DMS79 treated with DMSO at 0.1 percent for 48 hours (cell line): ENCODE results near the gene GTF3C5.
"Not testable (repeated sequence)": the region's sequence is repeated elsewhere in the genome, so short reads cannot be mapped to it uniquely, and the experiment has no call there.

ENCODE experiments used
- DNase-seq: peaks from one replicate; lab custom pipeline; 2025; lab: John Stamatoyannopoulos, UW

Gene GTF3C5

DNA sequence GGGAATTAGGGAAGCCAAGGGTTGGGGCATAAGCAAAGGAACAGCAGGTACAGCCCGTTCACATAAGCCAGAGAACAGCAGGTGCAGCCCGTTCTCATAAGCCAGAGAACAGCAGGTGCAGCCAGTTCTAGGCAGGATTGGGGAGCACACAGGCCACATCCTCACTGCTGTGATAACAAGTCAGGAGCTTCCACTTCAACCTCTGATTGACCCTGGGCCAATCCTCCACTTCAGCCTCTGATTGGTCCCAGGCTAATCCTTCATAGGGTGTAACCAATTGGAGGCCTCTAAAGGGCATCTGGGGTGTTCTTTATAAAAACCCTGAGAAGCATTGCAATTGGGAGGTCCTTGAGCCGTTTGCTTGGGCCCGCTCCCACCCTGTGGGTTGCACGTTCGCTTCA, 58.5 kb downstream of the GTF3C5 start:
- DNase-seq, result peak; percentile 48

DNA sequence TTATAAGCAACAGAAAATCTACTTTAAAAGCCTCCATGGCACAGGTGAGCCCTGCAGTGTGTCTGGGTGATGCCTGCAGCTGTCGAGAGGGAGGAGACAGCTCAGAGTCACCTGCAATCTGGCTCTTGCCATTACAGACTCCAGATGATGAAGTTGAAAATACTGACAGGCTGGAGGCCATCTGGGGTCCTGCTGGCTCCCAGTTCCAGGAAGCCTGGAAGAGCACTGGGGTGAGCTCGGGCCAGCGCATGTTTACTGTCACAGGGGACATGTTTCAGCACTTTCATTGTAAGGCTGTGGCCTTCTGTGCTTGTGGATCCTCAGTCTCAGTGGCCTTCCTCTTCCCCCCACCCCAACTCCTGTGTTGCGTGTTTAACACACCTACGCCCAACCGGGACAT, 59.4 kb downstream of the GTF3C5 start:
- no peak for DNase-seq

DNA sequence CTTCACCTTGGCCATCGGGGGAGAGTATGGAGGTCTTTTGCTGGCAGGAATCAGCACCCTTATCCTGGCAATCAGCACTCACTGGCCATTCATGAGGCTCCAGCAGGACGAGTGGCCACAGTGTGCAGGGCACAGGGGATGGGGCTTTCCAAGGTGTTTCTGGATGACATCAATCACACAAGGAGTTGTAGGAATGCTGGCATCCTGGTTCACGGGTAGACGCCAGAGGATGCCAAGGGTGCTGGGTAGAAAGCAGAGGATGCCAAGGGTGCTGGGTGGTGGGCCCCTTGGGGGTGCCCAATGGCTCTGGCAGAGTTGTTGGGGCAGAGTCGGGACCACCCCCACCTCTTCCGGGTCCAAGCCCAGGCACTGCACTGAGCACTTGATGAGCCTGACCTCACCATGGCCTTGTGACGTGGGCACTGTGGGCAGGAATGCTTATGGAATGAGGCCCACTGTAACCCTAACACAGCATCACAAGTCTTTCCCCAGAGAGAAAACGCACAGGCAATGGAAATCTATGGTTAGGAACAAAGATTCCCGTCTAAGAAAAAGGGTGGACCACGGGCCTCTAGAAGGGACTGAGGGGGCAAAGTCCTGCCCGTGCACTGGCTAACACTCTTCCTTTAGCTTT, 60.1 kb downstream of the GTF3C5 start:
- no peak for DNase-seq

DNA sequence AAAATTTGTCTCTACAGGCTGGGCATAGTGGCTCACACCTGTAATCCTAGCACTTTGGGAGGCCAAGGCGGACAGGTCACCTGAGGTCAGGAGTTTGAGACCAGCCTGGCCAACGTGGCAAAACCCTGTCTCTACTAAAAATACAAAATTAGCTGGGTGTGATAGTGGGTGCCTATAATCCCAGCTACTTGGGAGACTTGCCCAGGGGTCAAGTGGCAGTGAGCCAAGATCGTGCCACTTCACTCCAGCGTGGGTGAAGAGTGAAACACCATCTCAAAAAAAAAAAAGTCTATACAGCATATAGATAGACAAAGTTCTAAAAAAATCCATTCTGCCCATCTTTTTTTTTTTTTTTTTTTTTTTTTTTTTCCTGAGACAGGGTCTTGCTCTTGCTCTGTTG, 63.6 kb downstream of the GTF3C5 start:
- not testable (repeated sequence) for DNase-seq

DNA sequence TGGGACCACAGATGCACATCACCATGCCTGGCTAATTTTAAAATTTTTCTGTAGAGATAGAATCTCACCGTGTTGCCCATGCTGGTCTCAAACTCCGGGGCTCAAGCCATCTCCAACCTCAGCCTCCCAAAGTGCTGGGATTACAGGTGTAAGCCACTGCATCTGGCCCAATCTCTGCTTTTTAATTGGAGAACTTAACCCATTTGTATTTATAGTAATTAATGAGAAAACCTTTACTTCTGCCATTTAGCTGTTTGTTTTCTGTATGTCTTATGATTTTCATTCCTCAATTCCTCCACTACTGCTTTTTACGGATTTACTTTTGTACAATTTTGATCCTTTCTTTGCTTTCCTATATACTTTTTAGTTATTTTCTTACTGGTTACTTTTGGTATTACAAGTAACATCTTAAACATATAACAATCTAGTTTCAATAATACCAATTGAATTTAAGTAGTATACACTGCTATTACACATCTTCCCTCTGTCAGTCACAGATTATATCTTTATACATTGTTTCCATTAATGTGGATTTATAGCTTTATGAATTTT, 64.1 kb downstream of the GTF3C5 start:
- DNase-seq, result no peak

DNA sequence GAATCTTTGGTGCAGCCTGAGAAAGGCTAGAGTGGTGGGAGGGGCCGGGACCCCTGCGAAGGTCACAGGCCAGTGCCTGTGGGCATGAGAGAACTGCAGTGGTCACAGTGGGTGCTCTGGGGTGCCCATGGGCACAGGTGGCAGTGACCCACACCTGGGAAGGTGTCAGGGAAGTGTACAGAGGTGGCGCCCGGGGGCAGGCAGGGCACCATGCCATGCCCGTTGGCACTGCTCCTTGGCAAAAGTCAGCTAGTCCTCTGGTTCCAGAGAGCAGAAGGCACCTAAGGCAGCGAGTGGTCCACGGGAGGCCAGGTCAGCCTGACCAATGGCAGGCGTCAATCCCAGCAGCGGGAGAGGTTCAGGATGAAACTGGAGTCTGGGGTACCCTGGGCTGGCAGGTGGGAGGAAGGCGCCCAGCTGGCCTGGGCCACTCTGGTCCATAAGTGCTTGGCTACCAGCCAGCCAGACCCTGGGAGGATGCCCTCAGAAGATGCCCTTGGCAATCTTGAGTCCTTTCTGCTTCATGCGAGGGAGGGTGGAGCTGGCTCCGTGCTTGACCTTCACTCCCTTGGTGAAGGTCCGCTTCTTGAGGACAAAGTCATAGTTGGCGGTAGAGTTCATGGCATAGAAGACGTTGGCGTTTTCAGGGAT, 67.4 kb downstream of the GTF3C5 start:
- no peak for DNase-seq

DNA sequence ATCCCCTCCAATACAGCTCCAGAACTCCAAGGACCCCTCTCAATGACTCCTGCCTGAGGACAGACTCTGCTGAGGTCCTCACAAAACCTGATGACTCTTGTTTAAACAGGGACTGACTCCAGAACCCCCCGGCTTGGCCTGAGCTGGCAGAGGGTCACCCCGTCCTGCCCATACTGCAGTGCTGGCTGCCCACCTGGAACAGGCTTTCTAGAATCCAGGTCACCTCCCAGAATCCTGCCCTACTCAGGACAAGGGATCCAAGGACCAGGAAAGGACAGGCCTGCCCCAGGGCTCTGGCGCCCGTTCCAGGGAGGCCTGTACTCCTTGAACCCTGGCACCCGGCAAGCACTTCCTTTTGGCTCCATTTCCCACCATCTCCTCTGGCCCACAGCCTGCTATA, 68.1 kb downstream of the GTF3C5 start:
- DNase-seq, result no peak

DNA sequence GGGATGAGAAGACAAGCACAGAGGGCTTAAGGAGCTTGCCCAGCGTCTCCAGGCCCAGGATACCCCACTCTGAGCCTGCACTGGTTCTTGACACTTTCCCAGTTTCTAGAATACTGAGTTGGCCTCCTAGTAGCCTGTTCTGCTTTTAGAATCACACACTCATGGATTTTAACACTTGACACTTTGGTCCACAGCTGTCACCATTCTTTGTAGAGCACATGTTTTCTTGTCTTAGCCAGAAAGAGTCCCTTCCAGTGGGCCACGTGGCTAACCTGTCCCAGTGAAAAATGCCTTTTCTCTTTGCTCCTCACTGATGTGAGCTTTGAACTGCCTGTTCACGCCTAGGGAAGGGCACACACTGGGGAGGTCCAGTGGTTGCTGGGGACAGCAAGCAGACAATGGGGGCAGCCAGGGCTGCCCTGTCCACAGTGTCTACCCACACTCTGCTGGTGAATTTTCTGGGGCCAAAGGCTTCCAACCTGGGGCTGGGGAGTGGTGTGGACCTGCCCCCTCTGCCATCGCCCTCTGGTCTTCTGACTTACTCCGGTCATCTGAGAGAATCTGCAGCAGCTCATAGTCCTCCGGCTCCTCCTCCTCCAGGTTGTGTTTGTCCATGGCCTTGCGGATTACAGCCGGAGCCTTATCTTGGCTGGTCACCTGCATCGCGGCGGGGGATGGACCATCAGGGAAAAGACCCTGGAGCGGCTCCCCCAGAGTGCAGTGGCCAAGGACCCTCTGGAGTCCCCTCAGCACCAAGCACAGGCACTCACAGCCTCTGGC, 69.1 kb downstream of the GTF3C5 start:
- DNase-seq, result no peak

DNA sequence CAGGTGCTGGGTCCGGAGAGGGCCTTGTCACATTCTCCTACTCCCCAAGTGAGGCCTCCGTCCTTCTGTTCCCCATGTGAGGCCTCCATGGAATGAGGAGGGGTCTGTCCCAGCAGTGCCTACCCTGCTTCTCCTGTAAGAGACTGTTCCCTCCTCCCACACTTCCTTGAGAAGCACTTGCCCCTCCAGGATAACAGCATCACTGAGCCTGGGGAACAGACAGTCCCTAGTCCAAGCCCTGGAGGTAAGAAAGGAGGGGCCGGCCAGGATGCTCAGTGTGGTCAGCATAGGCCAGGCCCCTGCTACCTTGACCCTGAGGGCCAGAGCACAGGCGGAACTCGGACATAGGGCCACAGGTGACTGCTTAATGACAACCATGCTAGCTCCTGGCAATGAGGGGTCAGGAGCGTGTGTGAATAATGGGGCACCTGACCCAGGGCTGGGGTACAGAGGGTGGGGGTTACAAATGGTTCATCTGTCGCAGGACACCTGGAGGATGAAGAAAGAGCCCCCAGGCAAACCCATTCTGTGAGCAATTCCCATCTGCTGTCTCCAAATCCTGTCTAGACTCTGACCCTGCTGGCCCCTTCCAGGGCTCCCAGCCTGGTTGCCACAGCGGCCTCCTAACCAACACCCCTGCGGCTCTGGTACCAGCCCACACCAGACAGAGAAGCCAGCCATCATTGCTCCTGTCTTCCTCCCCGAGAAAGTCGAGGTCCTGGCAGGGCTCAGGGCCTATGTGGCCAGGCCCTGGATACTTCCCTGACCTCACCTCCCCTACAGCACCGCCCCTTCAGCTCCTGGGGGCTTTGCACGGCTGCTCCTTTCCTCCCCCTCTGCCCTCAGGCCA, 69.9 kb downstream of the GTF3C5 start:
- DNase-seq, result no peak

DNA sequence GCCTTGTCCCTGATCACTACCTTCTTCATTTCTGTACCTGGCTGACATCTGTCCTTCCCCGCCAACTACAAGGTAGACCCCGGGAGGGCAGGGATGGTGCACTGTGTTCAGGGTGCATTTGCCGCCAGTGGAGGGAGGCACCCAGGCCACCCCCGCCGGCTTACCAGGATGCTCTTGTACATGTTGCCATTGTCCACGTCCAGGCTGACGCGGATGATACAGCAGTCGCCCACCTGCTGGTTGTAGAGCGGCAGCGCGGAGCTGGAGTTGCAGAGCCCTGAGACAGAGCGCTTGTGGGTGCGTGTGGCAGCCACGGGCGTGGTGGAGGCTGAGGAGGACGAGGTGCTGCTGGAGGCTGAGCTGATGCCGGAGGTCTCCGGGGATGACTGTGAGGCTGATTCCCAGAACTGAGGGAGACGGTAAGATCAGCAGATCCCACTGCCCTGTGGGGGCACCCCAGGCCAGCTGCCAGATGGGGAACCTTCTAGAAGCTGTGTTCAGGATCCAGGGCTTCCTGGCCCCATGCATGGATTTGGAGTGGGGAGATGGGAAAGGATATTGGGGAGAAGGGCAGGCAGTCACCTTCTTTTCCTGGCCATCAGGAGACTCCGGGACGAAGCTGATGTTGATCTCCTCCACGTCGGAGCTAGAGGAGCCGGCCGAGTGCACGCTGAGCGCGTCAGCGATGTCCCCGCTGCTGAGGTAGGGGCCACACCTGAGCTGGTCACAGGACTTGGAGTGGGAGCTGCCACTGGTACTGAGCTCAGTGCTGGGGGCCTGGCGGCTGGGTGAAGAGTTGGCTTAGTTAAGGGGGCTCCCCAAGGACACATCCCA, 70.8 kb downstream of the GTF3C5 start:
- no peak for DNase-seq

DNA sequence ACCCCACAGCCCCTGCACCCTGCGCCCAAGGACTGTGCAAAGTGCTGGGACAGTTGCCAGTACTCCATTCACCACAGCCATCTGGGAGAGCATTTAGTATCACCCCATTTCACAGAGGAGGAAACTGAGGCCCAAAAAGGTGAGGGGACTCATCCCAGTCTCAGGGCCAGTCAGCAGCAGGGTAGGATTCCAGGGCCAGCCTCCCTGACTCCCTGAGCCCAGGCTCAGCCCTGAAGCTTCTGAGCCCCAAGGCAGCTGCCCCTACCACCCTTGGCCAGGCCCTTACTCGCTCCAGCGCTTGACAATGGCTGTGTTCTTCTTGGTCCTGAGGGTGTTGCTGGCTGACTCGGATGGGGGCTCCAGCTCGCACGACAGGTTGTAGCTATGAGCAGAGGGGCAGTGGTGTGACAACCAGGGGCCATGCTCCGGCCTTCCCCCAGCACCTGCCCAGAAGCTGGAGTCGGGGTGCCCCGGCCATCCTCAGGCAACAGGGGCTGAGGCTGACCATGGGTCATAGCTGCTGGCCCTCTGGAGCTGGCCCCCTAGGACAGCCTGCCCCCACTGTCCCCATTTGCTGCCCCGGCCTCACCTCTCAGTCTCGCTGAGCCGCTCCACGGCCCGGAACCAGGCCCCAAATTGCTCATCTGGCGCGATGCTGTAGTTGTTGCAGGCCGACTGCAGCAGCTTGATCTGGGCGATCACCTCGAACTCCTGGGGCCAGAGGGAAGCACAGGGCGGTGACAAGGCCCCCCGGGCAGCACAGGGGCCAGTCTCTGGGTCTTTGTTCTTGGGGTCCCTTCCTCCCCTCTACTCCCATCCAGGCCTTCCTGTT, 71.6 kb downstream of the GTF3C5 start:
- DNase-seq, result no peak

DNA sequence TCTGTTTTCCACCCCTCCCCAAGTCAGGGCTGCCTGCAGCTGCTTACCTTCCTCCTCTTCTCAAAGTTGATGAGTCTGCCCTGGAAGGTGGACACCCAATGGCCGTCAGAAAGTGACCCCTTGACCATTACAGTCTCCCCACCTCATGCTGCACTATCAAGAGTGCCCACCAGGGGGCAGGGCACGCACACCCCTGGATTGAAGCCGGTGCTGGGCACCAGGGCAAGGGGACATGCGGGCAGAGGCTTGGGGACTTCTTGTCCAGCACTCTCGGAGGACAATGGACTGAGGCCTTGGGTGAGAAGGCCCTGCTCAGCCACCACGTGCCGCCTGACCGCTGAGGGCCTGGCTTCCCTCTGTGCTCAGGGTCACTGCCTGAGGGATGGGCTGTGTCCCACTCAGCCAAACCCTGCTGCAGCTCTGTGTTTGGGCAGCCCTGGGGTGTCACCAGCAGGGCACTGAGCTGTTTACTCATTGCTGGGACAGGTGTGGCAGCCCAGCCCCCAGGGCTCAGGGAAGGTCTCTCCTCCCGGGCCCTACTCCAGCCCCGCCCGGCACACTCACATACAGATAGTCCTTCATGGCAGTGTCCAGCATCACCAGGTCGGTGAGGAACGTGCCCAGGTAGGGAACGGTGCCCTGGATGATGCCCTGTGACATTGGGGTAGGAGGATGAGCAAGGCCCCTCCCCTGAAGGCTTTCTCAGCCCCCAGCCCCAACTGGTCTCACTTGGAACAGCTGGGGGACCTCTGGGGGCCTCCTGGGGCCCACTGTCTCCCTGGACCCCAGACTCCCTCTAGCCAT, 72.6 kb downstream of the GTF3C5 start:
- DNase-seq, result peak; percentile 8

DNA sequence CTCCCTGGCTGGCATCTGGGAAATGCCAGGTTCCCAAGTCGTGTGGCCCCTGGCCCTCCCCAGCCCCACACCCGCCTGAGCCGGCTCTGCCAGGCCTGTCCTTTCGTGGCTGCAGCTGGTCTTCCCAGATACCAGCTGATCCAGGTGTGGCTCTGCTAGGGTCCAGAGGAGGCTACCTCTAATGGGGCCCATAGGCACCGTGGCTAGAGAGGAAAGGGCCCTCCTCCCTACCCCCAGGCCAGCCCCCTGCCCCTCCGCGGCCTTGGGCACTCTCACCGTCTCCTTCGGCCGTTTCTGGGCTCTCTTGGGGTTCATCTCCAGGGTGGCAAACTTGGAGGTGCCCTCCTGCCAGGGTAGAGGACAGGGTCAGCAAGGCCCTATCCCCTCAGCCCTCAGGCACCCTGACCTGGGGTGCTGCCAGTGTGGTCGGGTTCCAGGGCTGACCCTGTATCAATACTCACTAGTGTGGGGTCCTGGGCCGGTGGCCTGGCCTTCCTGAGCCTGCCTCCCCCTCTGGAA, 73.2 kb downstream of the GTF3C5 start:
- no peak for DNase-seq

DNA sequence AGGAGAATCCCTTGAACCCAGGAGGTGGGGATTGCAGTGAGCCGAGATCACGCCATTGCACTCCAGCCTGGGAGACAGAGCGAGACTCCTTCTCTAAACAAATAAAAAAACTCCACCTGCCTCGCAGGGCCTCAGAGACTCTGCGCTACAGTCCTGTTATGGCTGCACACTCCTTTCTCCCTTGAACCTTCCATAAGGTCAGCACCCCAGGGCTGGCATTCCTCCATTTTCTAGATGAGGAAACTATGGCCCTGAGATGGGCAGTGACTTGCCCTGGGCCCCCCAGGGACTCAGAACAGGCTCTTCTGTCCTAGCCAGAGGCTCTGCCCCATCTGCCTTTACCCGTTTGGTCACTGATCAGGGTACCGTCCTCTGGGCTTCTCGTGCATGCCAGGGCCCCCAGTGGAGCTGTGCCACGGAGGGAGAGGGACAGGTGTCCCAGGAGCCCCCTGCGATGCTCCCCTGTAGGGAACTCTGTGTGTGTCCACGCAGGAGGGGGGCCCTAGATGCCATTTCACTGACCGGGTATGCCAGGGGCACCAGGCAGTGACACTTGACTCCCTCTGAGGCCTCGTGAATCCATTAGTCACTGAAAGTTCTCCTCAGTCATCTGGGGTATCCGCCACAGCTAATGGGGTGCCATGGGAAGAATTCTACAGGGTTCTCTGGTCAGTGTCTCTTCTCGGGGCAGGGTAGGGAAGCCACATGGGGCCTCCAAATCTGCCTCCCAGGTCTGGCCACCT, 74.1 kb downstream of the GTF3C5 start:
- no peak for DNase-seq

DNA sequence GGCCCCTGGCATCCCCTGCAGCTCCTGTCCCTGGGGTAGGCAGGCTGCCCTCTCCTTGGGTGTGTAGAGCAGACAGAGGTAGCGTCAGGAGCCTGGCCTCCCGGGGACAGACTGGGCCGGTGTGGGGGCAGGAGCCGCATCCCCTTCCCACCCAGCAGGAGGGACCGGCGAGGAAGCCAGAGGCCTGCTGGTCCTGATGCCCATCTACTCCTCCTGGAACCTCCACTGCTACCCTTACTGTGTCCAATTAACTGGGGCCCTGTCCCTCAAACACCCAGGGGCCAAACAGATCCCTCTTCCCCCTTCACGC, 74.6 kb downstream of the GTF3C5 start:
- no peak for DNase-seq

DNA sequence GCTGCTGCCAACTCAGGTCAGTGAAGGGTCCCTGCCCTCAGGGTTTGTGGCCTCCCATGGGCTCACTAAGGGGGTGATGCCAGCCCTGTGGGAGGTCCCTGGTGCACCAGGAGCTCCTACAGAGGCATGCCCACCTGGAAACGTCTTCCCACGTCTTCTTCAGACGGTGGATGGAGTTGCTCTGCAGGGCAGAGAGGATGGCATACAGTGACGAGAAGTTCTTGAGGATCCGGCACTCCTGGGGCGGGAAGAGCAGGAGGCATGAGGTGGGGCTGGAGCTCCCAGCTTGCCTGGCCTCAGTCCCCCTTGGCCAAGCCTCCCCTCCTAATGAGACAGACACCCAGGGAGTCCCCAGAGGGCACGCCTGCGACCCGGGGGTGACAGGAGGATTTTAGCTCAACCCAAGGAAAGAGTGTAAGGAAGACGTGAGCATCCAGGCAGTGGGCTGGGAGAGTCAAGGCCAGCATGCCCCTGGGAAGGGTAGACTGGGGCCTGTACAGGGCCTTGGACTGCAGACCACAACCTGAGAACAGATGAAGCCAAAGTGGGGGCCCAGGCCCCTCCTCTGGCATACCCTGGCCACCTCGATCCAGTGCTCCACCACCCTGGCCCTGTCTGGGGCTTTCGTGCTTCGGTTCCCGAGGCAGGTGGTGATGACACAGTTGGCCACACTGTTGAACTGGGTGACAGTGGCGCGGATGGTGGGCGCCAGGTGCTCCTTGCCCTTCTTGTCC, 75.9 kb downstream of the GTF3C5 start:
- no peak for DNase-seq

DNA sequence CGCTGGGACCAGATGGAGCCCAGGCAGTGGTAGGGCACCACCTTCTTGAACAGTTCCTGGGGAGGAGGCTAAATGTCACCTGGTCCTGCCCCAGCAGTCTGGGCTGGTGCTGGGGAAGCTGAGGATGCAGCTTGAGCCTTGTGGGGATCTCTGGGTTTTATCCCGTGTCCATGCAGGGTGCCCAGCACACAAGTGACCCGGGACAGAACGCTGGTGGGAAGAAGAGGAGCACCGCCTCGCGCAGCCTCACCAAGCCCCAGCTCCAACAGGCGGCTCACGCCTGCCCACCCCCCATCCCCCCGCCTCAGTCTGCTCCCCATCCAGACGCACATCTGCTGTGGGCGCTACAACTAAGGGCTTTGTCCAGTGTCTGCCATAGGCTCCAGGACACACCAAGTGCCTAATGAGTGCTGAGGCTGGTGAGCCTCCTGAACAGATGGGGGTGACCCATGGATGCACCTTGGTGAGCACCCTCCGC, 76.5 kb downstream of the GTF3C5 start:
- DNase-seq, result no peak
